Colon (tissue), 2 donors: Measurements from ENCODE around the gene SLC17A9.

ENCODE experiments used
- FAIRE-seq: peaks from 2 replicates; lab custom pipeline; 2012; peaks lifted over from hg19 to GRCh38; lab: Jason Lieb, UNC
- donor health status: control.
- donor health status: control.

The SLC17A9 gene

GRCh38 chr20:62940875-62941274 lies 11.6 kb upstream of the SLC17A9 start:
- FAIRE-seq, result no peak

- FAIRE-seq, result no peak
Observed at GRCh38 chr20:62941792-62942191, 10.7 kb upstream of the SLC17A9 start.

- FAIRE-seq, result no peak
Observed at GRCh38 chr20:62942456-62942855, 10.1 kb upstream of the SLC17A9 start.

- FAIRE-seq, result no peak
Observed at GRCh38 chr20:62943396-62943795, 9.1 kb upstream of the SLC17A9 start.

GRCh38 chr20:62944184-62944583 lies 8.3 kb upstream of the SLC17A9 start:
- FAIRE-seq, result no peak

GRCh38 chr20:62944746-62945145 lies 7.8 kb upstream of the SLC17A9 start:
- no peak for FAIRE-seq

- FAIRE-seq, result no peak
Observed at GRCh38 chr20:62945771-62946339, 6.7 kb upstream of the SLC17A9 start.

GRCh38 chr20:62946918-62947317 lies 5.6 kb upstream of the SLC17A9 start:
- no peak for FAIRE-seq

- no peak for FAIRE-seq
Observed at GRCh38 chr20:62947532-62948300, 4.8 kb upstream of the SLC17A9 start.

GRCh38 chr20:62949153-62949821 lies 3.2 kb upstream of the SLC17A9 start:
- FAIRE-seq, result no peak

GRCh38 chr20:62949962-62950361 lies 2.5 kb upstream of the SLC17A9 start:
- no peak for FAIRE-seq

GRCh38 chr20:62950741-62951140 lies 1.8 kb upstream of the SLC17A9 start:
- FAIRE-seq, result no peak

GRCh38 chr20:62951143-62951895 lies 1.2 kb upstream of the SLC17A9 start:
- FAIRE-seq, result no peak

GRCh38 chr20:62951896-62952372 lies 575 bp upstream of the SLC17A9 start:
- FAIRE-seq, result no peak

- no peak for FAIRE-seq
Observed at GRCh38 chr20:62952968-62953838, 694 bp downstream of the SLC17A9 start.

- no peak for FAIRE-seq
Observed at GRCh38 chr20:62953839-62954703, 1.6 kb downstream of the SLC17A9 start.

- no peak for FAIRE-seq
Observed at GRCh38 chr20:62955519-62956386, 3.2 kb downstream of the SLC17A9 start.

- no peak for FAIRE-seq
Observed at GRCh38 chr20:62956387-62957135, 4.1 kb downstream of the SLC17A9 start.
